ENCODE data around the gene PPP1R3G.

Gene PPP1R3G

DNA sequence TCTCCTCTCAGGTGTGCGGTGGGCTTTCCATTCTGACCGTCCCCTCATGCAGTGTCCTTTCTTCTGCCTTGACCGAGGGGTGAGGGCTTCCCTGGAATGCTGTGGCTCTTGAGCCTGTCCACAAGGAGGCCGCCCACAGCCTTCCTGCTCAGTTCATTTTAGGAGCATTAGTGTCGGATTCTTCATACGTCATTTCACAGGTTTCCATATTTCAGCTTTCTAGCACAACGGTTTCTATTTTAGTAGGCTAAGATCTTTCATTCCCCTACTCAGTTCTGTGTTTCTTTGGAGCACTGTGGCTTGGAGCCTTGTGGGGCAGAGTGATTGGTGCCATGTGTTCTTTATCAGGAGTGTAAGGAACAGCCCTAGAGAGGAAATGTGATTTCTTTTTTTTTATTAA is 5.5 kb downstream of the PPP1R3G start:
- H3K27me3 ChIP-seq (ENCODE audit: insufficient read depth, poor library complexity, severe bottlenecking): peaks cover 12% of the 10 kb centered on the region
- no peak overlapping the region for H3K4me3 ChIP-seq (replicated peaks; ENCODE audit: insufficient read depth, low read length)
- H3K27ac ChIP-seq (replicated peaks): no peak overlapping the region
- TF ChIP-seq SPI1 (IDR thresholded peaks at IDR 0.05; ENCODE audit: borderline replicate concordance, low read depth) (no peak), REST (IDR thresholded peaks at IDR 0.05; ENCODE audit: insufficient replicate concordance, low read depth) (no peak), POLR2AphosphoS5 (IDR thresholded peaks at IDR 0.05; ENCODE audit: low read depth) (no peak), GABPA (IDR thresholded peaks at IDR 0.05; ENCODE audit: low read depth) (no peak)
- DNase-seq (ENCODE audit: low read depth in 1 of 2, low spot score in 1 of 2): no peak

- H3K27me3 ChIP-seq (ENCODE audit: insufficient read depth, poor library complexity, severe bottlenecking): peaks cover 6% of the 10 kb centered on the region
- TF ChIP-seq REST (IDR thresholded peaks at IDR 0.05; ENCODE audit: insufficient replicate concordance, low read depth) (no peak), SPI1 (IDR thresholded peaks at IDR 0.05; ENCODE audit: borderline replicate concordance, low read depth) (no peak), GABPA (IDR thresholded peaks at IDR 0.05; ENCODE audit: low read depth) (no peak), POLR2AphosphoS5 (IDR thresholded peaks at IDR 0.05; ENCODE audit: low read depth) (no peak)
- TF ChIP-seq, protein P1, sequence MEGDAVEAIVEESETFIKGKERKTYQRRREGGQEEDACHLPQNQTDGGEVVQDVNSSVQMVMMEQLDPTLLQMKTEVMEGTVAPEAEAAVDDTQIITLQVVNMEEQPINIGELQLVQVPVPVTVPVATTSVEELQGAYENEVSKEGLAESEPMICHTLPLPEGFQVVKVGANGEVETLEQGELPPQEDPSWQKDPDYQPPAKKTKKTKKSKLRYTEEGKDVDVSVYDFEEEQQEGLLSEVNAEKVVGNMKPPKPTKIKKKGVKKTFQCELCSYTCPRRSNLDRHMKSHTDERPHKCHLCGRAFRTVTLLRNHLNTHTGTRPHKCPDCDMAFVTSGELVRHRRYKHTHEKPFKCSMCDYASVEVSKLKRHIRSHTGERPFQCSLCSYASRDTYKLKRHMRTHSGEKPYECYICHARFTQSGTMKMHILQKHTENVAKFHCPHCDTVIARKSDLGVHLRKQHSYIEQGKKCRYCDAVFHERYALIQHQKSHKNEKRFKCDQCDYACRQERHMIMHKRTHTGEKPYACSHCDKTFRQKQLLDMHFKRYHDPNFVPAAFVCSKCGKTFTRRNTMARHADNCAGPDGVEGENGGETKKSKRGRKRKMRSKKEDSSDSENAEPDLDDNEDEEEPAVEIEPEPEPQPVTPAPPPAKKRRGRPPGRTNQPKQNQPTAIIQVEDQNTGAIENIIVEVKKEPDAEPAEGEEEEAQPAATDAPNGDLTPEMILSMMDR (IDR thresholded peaks at IDR 0.05; ENCODE audit: insufficient read depth, low read length): no peak
- no peak for DNase-seq (ENCODE audit: low read depth in 1 of 2, low spot score in 1 of 2)
- no peak overlapping the region for H3K27ac ChIP-seq (replicated peaks)
- H3K4me3 ChIP-seq (replicated peaks; ENCODE audit: insufficient read depth, low read length): no peak overlapping the region
Observed at GRCh38 chr6:5091210-5092069, 6.3 kb downstream of the PPP1R3G start.

- Histone ChIP-seq H3K27me3 (ENCODE audit: insufficient read depth, poor library complexity, severe bottlenecking) (no peaks in the 10 kb centered on the region), H3K4me3 (replicated peaks; ENCODE audit: insufficient read depth, low read length) (no peak overlapping the region), H3K27ac (replicated peaks) (no peak overlapping the region)
- TF ChIP-seq POLR2AphosphoS5 (IDR thresholded peaks at IDR 0.05; ENCODE audit: low read depth) (no peak), REST (IDR thresholded peaks at IDR 0.05; ENCODE audit: insufficient replicate concordance, low read depth) (no peak), GABPA (IDR thresholded peaks at IDR 0.05; ENCODE audit: low read depth) (no peak), SPI1 (IDR thresholded peaks at IDR 0.05; ENCODE audit: borderline replicate concordance, low read depth) (no peak)
- TF ChIP-seq, protein P1 (IDR thresholded peaks at IDR 0.05; ENCODE audit: insufficient read depth, low read length): no peak
- DNase-seq (ENCODE audit: low read depth in 1 of 2, low spot score in 1 of 2): no peak
Observed at GRCh38 chr6:5093231-5094015, 8.3 kb downstream of the PPP1R3G start.

All from HL-60 (cell line).